Peyer's patch (tissue), 4 donors: ENCODE data around the gene SLC16A5.

Source experiments
- POLR2A ChIP-seq, 2 donors: fragments of 450-650 bp; IDR thresholded peaks; one replicate each; pipeline ENCODE4 v1.5.1; 2017; ENCODE audit warnings: antibody characterized with exemption in 2 of 2, mild to moderate bottlenecking in 2 of 2, moderate library complexity in 2 of 2
- TF ChIP-seq, protein P1 (sequence below), 6 experiments: fragments of 450-650 bp in 4 of 6; fragments of 200-600 bp in 2 of 6; sonication (generic) in 1 of 6; IDR thresholded peaks; one replicate each; pipeline ENCODE4 v1.5.1; 2017 to 2019; ENCODE audit warnings: antibody characterized with exemption in 6 of 6, mild to moderate bottlenecking in 3 of 6, moderate library complexity in 1 of 6

DNA sequence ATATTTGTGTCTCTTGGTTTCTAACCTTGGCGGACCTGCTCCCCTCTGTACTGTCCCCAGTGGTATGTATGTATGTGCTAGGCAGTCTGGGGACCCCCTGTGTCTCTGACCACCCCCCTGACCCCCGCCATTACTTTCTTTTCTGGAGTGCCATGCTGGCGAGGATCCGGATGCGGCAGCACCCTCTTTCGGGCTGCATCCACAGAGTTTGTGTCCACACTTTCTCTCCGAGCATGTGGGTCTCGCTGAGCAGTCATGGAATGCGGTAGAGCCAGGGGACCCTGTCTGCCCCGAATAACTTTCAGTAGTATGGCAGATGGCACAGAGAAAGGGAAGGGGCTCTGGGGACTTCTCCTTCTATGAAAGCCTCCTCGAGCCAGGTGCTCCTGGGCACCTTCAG, 23.7 kb upstream of the SLC16A5 start:
- TF ChIP-seq, protein P1, sequence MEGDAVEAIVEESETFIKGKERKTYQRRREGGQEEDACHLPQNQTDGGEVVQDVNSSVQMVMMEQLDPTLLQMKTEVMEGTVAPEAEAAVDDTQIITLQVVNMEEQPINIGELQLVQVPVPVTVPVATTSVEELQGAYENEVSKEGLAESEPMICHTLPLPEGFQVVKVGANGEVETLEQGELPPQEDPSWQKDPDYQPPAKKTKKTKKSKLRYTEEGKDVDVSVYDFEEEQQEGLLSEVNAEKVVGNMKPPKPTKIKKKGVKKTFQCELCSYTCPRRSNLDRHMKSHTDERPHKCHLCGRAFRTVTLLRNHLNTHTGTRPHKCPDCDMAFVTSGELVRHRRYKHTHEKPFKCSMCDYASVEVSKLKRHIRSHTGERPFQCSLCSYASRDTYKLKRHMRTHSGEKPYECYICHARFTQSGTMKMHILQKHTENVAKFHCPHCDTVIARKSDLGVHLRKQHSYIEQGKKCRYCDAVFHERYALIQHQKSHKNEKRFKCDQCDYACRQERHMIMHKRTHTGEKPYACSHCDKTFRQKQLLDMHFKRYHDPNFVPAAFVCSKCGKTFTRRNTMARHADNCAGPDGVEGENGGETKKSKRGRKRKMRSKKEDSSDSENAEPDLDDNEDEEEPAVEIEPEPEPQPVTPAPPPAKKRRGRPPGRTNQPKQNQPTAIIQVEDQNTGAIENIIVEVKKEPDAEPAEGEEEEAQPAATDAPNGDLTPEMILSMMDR (IDR thresholded peaks at IDR 0.05): no peak
- TF ChIP-seq POLR2A (IDR thresholded peaks at IDR 0.05): no peak
